Common myeloid progenitor, CD34-positive (primary cell): ENCODE data around the gene VIP. TPM values are rescaled to one million over a fixed set of nuclear protein-coding genes. Genes with fewer than 3 reads are reported as not detected.
"Not testable (repeated sequence)": the region's sequence is repeated elsewhere in the genome, so short reads cannot be mapped to it uniquely, and the experiment has no call there.

Experiments used
- CTCF ChIA-PET: fragments of 350-600 bp; sonication (Branson Sonifier 250); formaldehyde crosslinking; loops from one replicate; lab custom pipeline; 2021; ENCODE audit warnings: antibody characterized with exemption; lab: Charles Lee
- POLR2A ChIA-PET: fragments of 350-600 bp; sonication (Branson Sonifier 250); formaldehyde crosslinking; loops from one replicate; lab custom pipeline; 2021; ENCODE audit warnings: antibody characterized with exemption; lab: Charles Lee
- DNase-seq, 3 donors: peaks; one replicate each; pipeline versions ENCODE4 v3.0.0 to v3.0.0-alpha.2; 2013
- H3K27ac ChIP-seq, 2 experiments: 1 replicate in 1 of 2; 2 replicates in 1 of 2; pipeline ENCODE4 v1.7.0; 2013; ENCODE audit warnings: inconsistent platforms in 2 of 2, low read length in 2 of 2, mild to moderate bottlenecking in 2 of 2, low read depth in 1 of 2, moderate library complexity in 1 of 2; ENCODE audit not compliant: severe bottlenecking in 2 of 2, insufficient read depth in 1 of 2, poor library complexity in 1 of 2
- H3K27me3 ChIP-seq, 5 experiments: replicated peaks in 2 of 5; 1 replicate in 3 of 5; 2 replicates in 2 of 5; pipeline versions ENCODE4 v1.6.1 to v1.7.0; 2013; ENCODE audit warnings: low read length in 4 of 5, mild to moderate bottlenecking in 2 of 5, moderate library complexity in 2 of 5, inconsistent platforms in 1 of 5; ENCODE audit not compliant: insufficient read depth in 5 of 5, control insufficient read depth in 4 of 5
- H3K36me3 ChIP-seq, 4 experiments: 1 replicate in 2 of 4; 2 replicates in 2 of 4; pipeline versions ENCODE4 v1.6.1 to v1.7.0; 2013; ENCODE audit warnings: low read length in 3 of 4, control low read depth in 1 of 4, mild to moderate bottlenecking in 1 of 4; ENCODE audit not compliant: control insufficient read depth in 4 of 4, insufficient read depth in 4 of 4
- H3K4me1 ChIP-seq, 4 experiments: 1 replicate in 3 of 4; 2 replicates in 1 of 4; pipeline versions ENCODE4 v1.6.1 to v1.7.1; 2013; ENCODE audit warnings: low read length in 3 of 4, mild to moderate bottlenecking in 3 of 4, control low read depth in 1 of 4, inconsistent platforms in 1 of 4, moderate library complexity in 1 of 4; ENCODE audit not compliant: control insufficient read depth in 4 of 4, insufficient read depth in 4 of 4; ENCODE audit errors: control extremely low read depth in 1 of 4
- H3K4me3 ChIP-seq, 7 experiments: 1 replicate in 4 of 7; 2 replicates in 3 of 7; pipeline versions ENCODE4 v1.5.1 to v1.7.0; 2013; ENCODE audit warnings: mild to moderate bottlenecking in 7 of 7, low read length in 6 of 7, moderate library complexity in 6 of 7, inconsistent platforms in 2 of 7, low read depth in 2 of 7, control low read depth in 1 of 7; ENCODE audit not compliant: insufficient read depth in 4 of 7, control insufficient read depth in 1 of 7; ENCODE audit errors: extremely low read depth in 1 of 7
- H3K9me3 ChIP-seq, 5 experiments: 1 replicate in 4 of 5; 2 replicates in 1 of 5; pipeline versions ENCODE4 v1.6.1 to v1.7.1; 2013; ENCODE audit warnings: low read length in 4 of 5, mild to moderate bottlenecking in 2 of 5, inconsistent platforms in 1 of 5, low read depth in 1 of 5, moderate library complexity in 1 of 5; ENCODE audit not compliant: control insufficient read depth in 4 of 5, insufficient read depth in 2 of 5; ENCODE audit errors: control extremely low read depth in 1 of 5
- WGBS: methylation state at CpG from one replicate; pipeline ENCODE4 v1.1.5; 2013; ENCODE audit not compliant: insufficient coverage; 5-methylcytosine and 5-hydroxymethylcytosine counted together
- polyA plus RNA-seq: library from polyadenylated mRNA; unstranded; fragments of 120-200 nt; gene quantifications from one replicate; pipeline ENCODE4 v1.2.1, GENCODE V29; 2013

Gene VIP
- polyA plus RNA-seq = 5.1 TPM

DNA sequence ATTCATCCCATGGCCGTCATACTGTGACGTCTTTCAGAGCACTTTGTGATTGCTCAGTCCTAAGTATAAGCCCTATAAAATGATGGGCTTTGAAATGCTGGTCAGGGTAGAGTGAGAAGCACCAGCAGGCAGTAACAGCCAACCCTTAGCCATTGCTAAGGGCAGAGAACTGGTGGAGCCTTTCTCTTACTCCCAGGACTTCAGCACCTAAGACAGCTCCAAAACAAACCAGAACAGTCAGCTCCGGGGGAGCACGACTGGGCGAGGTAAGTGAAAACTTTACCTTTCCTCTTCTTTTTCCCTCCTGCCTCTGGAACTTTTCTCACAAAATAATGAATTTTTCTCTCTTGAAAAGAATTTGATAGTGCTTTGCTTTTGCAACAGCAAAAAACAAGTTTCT is at the start of gene VIP:
VIP (plus strand) TSS at position 104 of the 400 bp plus-strand sequence. CDS start 1,381 bp downstream, outside the sequence.
- 67% methylated on average over 1 of the region's 5 CpGs for WGBS
- Histone ChIP-seq H3K4me1 (no peaks in the 10 kb centered on the region), H3K9me3 (no peaks in the 10 kb centered on the region), H3K27me3 (no peaks in the 10 kb centered on the region), H3K36me3 (no peaks in the 10 kb centered on the region), H3K27ac (no peak within 1 kb of the TSS), H3K4me3 (no peak within 1 kb of the TSS)
- POLR2A ChIA-PET = no interaction called here
- DNase-seq = peak; percentile 29 to 53 (median 51)
- CTCF ChIA-PET = interaction anchor here (1.4 to 2.0 kb wide), 2 partner anchors 44 to 198 kb away, joined by 3 to 11 read pairs; no protein-coding TSS in a partner anchor

DNA sequence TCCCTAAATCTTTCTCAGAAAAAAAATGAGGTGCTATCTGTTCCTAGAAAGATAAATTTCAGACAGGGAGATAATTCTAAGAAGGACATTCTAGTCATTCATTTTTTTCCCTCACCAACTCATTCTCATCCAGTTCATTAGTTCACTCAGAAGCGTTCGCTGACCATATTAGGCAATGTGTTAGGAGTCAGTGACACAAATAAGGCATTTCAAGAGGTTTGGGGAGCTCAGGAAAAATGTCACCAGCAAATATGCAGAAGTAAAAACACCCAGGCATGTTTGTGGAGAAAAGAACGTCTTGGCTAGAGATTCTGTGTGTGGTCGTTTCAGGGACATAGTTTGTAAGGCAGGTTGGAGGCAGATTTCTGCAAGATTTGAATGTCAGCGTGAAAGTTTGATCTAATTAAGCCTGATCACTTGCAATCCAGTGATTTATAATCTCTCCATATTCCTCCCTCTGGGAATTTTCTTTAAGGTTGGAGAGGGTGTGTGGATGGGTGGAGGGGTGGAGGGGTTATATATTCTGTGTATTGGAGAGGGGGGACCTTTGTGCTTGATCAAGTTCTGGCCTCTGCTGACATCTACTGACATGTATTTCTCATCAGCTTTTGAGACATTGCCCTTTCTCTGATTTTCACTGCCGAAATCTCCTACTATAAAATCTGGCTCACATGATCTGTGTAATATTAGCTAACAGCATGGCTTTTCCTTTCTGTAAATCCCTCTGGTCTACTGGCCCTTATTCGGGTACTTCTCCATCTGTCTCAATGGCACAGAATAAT is 49.3 kb upstream of the VIP start:
- Histone ChIP-seq H3K9me3 (no peaks in the 10 kb centered on the region), H3K27me3 (no peaks in the 10 kb centered on the region), H3K4me1 (peaks cover 4 to 51% (median 12%) of the 10 kb centered on the region in 4 experiments), H3K36me3 (no peaks in the 10 kb centered on the region), H3K27ac (peak overlapping the region; percentile 96 to 97), H3K4me3 (peak overlapping the region in 5 of 7 experiments; percentile 66 to 89 (median 80))
- WGBS = 0% methylated on average over 4 of the region's 7 CpGs
- CTCF ChIA-PET = interaction anchor here (0.7 to 6.8 kb wide), 12 partner anchors 13 to 402 kb away, joined by 3 to 39 read pairs (median 6); no protein-coding TSS in a partner anchor
- peak in 2 of 3 donors; percentile 47 to 58 for DNase-seq
- POLR2A ChIA-PET = interaction anchor here (1.3 kb wide), 1 partner anchor 19 kb away, joined by 4 read pairs; no protein-coding TSS in a partner anchor

GRCh38 chr6:152701863-152702401 is 48.7 kb upstream of the VIP start:
- no peaks in the 10 kb centered on the region for H3K36me3 ChIP-seq
- DNase-seq = peak in 1 of 3 donors; percentile 32
- WGBS = 17% methylated on average over 2 of the region's 4 CpGs
- H3K27ac ChIP-seq = peak overlapping the region in 1 of 2 experiments; percentile 97
- H3K9me3 ChIP-seq = no peaks in the 10 kb centered on the region
- no peaks in the 10 kb centered on the region for H3K27me3 ChIP-seq
- CTCF ChIA-PET = interaction anchor here (0.9 to 6.8 kb wide), 10 partner anchors 12 to 402 kb away, joined by 3 to 39 read pairs (median 6); no protein-coding TSS in a partner anchor
- H3K4me3 ChIP-seq = peak overlapping the region in 5 of 7 experiments; percentile 66 to 89 (median 80)
- H3K4me1 ChIP-seq = peaks cover 4 to 47% (median 12%) of the 10 kb centered on the region in 4 experiments
- POLR2A ChIA-PET = interaction anchor here (1.3 kb wide), 1 partner anchor 18 kb away, joined by 4 read pairs; no protein-coding TSS in a partner anchor

DNA sequence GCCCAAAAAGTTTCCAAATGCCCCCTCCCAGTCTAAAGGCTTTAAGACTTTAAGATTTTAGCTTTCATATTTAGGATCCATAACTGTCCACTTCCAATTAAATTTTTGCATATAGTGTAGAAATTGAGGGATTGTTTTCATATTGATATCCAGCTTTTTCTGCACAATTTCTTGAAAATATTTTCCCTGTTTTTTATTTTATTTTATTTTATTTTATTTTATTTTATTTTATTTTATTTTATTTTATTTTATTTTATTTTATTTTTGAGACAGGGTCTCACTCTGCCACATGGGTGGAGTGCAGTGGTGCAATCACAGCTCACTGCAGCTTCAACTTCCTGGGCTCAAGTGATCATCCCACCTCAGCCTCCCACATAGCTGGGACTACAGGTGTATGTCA is 46.8 kb upstream of the VIP start:
- DNase-seq, H3K36me3 ChIP-seq, POLR2A ChIA-PET, H3K27me3 ChIP-seq, H3K4me3 ChIP-seq, H3K9me3 ChIP-seq: not testable (repeated sequence)
- Histone ChIP-seq H3K4me1 (peaks cover 0 to 40% (median 10%) of the 10 kb centered on the region in 4 experiments), H3K27ac (peak overlapping the region in 1 of 2 experiments; percentile 22)
- CTCF ChIA-PET = interaction anchor here (0.7 to 6.8 kb wide), 5 partner anchors 10 to 152 kb away, joined by 3 to 39 read pairs (median 4); no protein-coding TSS in a partner anchor

DNA sequence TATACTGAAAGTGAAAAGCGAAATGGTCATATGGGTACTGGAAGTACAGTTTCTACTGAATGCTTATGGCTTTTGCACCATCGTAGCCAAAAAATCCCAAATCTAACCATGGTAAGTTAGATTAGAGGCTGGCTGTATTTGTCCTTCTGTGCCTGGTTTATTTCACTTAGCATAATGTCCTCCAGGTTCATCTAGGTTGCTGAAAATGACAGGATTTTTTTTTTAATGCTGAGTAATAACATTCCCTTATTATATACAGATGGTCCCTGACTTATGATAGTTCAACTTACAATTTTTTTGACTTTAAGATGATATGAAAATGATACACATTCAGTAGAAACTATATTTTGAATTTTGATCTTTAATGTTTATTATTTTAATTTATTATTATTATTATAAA is 45.3 kb upstream of the VIP start:
- WGBS = 93% methylated on average over 2 of the region's 2 CpGs
- ChIA-PET CTCF (interaction anchor here (1.3 to 6.8 kb wide), 2 partner anchors 9 to 15 kb away, joined by 3 to 39 read pairs; no protein-coding TSS in a partner anchor), POLR2A (interaction anchor here (0.6 kb wide), 1 partner anchor 8 kb away, joined by 5 read pairs; no protein-coding TSS in a partner anchor)
- Histone ChIP-seq H3K27me3 (no peaks in the 10 kb centered on the region), H3K4me3 (peak overlapping the region in 5 of 7 experiments; percentile 7 to 69 (median 41)), H3K36me3 (peaks cover 0 to 2% (median 0%) of the 10 kb centered on the region in 4 experiments), H3K27ac (peak overlapping the region in 1 of 2 experiments; percentile 69), H3K9me3 (peaks cover 0 to 6% (median 0%) of the 10 kb centered on the region in 5 experiments), H3K4me1 (peaks cover 0 to 35% (median 10%) of the 10 kb centered on the region in 4 experiments)
- no peak for DNase-seq

- Histone ChIP-seq H3K36me3 (peaks cover 0 to 16% (median 7%) of the 10 kb centered on the region in 4 experiments), H3K27me3 (no peaks in the 10 kb centered on the region), H3K9me3 (peaks cover 0 to 16% (median 0%) of the 10 kb centered on the region in 5 experiments), H3K4me3 (no peak overlapping the region), H3K4me1 (peaks cover 0 to 12% (median 4%) of the 10 kb centered on the region in 4 experiments), H3K27ac (no peak overlapping the region)
- ChIA-PET CTCF (interaction anchor here (1.7 kb wide), 1 partner anchor 14 kb away, joined by 6 read pairs; no protein-coding TSS in a partner anchor), POLR2A (no interaction called here)
- WGBS = no CpG with 5 or more reads among the region's 3 CpGs
- no peak for DNase-seq
These were observed 34.3 kb upstream of the VIP start for GRCh38 chr6:152716322-152716721.
